WI38 (cell line): ENCODE results near the gene KLHL13.
A peak's percentile ranks its signal among the peaks of the same experiment; 100 is the strongest.

ENCODE experiments used
- H3K4me3 ChIP-seq: 2 replicates; pipeline ENCODE4 v1.5.1; 2011; ENCODE audit warnings: low read depth, mild to moderate bottlenecking, control low read depth, low read length
- TF ChIP-seq, protein P1 (sequence below): IDR thresholded peaks from 2 replicates; pipeline ENCODE4 v1.5.1; 2012; ENCODE audit warnings: low read depth, mild to moderate bottlenecking, control low read depth, low read length

The KLHL13 gene

DNA sequence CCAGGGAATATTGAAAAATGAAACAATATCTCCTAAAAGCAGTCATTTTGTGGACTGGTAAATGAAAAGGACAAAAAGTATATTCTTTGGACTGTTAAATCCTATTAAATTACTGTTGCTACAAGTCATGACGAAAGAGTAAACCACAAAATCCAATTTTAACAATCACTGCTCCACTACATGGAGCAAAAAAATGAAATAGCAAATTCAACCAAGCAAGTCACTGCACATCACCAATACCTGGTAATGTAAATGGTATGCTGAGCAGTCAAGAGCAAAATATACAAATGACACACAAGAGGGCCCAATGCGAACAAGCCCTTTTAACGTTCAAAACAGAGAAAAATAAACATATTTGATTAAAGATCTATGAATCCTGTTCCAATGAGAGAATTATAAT lies 126.2 kb downstream of the KLHL13 start:
- H3K4me3 ChIP-seq, result no peak overlapping the region
- TF ChIP-seq, protein P1, sequence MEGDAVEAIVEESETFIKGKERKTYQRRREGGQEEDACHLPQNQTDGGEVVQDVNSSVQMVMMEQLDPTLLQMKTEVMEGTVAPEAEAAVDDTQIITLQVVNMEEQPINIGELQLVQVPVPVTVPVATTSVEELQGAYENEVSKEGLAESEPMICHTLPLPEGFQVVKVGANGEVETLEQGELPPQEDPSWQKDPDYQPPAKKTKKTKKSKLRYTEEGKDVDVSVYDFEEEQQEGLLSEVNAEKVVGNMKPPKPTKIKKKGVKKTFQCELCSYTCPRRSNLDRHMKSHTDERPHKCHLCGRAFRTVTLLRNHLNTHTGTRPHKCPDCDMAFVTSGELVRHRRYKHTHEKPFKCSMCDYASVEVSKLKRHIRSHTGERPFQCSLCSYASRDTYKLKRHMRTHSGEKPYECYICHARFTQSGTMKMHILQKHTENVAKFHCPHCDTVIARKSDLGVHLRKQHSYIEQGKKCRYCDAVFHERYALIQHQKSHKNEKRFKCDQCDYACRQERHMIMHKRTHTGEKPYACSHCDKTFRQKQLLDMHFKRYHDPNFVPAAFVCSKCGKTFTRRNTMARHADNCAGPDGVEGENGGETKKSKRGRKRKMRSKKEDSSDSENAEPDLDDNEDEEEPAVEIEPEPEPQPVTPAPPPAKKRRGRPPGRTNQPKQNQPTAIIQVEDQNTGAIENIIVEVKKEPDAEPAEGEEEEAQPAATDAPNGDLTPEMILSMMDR, result no peak

DNA sequence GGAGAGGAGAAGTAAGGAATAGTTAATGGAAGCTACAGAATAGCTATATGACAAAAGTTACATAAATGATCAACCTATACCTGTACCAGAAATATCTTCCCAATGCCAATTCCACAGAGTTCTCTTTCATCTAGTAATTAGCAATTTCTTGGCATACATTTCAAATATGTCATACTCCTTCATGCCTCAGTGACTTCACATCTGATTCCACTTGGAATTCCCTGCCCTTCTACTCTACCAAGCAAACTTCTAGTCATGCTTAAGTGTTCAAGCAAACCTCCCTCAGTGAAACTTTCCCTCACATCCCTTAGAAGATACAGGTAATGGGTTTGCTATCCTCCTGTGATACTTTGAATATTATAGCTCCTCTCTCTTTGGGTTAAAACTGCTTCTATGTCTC lies 127.1 kb downstream of the KLHL13 start:
- TF ChIP-seq, protein P1, result no peak
- no peak overlapping the region for H3K4me3 ChIP-seq

DNA sequence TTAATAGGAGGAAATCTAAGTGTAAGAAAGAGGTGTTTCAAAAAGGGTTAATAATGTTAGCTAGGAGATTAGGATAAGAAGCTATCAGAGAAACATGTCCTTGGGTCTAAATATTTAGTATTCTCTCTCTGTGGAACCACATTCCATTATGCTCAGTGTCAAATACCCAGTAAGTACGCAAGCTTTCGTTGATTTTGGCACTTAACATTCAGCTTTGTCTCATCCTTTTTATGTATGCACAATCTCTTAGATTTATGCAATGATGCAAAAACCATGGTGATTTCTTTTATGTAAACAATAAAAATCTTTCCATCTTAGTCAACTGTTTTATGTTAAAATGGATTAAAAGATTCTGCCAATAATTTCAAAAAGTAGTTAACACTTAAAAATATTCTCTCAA lies 129.2 kb downstream of the KLHL13 start:
- no peak overlapping the region for H3K4me3 ChIP-seq
- TF ChIP-seq, protein P1, result no peak

DNA sequence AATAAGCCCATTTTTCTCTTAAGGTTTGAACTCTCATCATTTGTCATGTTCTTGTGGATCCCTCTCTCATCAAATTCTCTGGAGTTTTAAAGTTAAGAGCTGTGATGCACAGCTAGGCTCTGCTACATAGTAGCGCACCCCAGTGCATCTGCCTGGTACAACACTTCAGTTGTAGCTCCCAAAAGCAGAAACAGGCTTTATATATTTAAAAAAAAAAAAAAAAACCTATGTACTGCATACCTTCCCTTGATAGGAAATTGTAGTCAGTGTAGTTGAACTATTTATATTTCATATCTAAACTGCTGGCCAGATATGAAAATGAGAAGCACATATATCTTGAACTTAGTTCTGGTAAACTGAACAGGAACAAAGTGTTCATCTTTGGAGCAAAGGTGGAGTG lies 131.4 kb downstream of the KLHL13 start:
- TF ChIP-seq, protein P1, result 0 out of 2 replicates have a peak, but pooled peaks have one; percentile 13

DNA sequence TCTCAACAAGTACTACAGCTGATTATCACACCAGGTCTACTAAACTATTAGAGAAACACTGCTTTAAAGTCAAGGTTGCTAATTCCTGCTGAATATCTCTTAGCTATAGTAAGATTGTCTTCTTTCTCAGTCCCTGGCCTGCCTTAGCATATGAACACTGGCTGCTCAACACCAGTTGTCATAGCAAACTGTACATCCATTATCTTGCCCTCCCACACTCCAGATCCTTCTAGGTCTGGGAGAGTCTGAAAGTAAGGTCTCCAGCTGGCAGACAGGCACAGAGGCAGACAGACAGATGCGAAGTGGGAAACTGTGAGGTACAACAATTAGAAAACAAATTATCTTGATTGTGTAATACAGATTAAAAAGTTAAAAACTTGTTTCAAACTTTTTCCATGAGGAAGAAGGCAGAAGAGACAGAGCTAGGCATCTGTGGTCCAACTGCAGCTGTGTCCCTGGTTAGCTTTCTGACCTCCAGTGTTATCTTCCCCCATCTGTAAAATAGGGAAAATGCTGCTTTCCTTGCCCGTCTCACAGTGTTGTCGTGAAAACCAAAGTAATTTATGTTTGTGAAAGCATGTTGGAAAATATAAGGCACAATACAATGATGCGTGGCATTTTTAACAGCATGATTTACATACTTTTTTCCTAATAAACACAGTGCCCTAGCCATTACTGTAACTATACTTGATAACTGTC lies 133.8 kb downstream of the KLHL13 start:
- H3K4me3 ChIP-seq, result no peak overlapping the region
- TF ChIP-seq, protein P1, result no peak

More for the DNA sequence above, 131.4 kb downstream of the KLHL13 start:
- no peak overlapping the region for H3K4me3 ChIP-seq

DNA sequence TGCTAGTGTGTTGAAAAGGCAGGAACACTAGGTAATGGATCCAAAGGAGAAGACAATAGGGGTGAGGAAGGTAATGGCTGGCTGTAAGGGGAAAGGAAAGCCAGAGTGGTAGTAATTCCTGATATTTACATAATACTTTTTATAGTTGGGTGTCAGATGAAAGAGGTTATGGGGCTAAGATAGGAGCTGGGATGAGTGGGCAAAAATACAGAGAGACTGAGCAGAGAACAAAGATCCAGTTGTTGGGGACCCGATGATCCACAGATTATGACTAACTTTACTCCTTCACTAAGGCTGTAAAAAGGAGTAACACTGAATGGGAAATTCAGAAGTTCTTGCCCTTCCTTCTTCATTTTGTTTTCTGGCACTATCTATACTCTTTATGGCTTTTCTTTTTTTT lies 138.2 kb downstream of the KLHL13 start:
- no peak overlapping the region for H3K4me3 ChIP-seq
- TF ChIP-seq, protein P1, result no peak

DNA sequence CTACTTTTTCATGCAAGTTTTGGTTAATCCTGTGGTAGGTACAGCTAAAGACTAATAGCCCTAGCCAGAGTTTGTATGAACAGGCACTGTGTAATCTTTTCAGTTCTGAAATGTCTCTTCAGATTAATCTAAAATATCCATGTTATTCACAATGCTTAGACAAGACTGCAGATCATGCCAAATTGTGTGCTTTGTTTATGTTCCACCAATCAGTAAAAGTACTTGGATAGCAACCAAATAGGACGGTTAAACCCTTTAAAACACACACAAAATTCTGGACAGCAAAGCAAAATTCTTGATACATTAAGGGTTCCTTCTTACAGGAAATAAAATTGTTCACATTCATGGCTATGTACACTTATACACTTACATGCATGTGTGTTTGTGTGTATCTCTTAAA lies 139.1 kb downstream of the KLHL13 start:
- TF ChIP-seq, protein P1, result no peak
- H3K4me3 ChIP-seq, result no peak overlapping the region
